Right renal pelvis (tissue), 4 donors: ENCODE results near the gene OR6Q1. TPM values are rescaled to one million over a fixed set of nuclear protein-coding genes. Genes with fewer than 3 reads are reported as not detected.

Experiments
- DNase-seq, 4 donors: peaks; one replicate each; pipeline ENCODE4 v3.0.0-alpha.2; 2013; ENCODE audit warnings: low read depth in 4 of 4, low spot score in 3 of 4, missing footprints in 1 of 4
- polyA plus RNA-seq, 4 donors: library from polyadenylated mRNA; unstranded; fragments of 120-200 nt; gene quantifications; one replicate each; pipeline ENCODE4 v1.2.1, GENCODE V29; 2013; ENCODE audit not compliant: insufficient read length in 4 of 4

OR6Q1 gene
- polyA plus RNA-seq, 4 donors = not detected

GRCh38 chr11:58055806-58056401 is 25.2 kb downstream of the OR6Q1 start:
- DNase-seq = no peak

GRCh38 chr11:58057481-58057880 is 26.7 kb downstream of the OR6Q1 start:
- no peak for DNase-seq

- DNase-seq = no peak
Measured at GRCh38 chr11:58058276-58059006, 27.7 kb downstream of the OR6Q1 start.

GRCh38 chr11:58059007-58059350 is 28.2 kb downstream of the OR6Q1 start:
- no peak for DNase-seq

- DNase-seq = no peak
Measured at GRCh38 chr11:58060535-58060934, 29.8 kb downstream of the OR6Q1 start.

DNA sequence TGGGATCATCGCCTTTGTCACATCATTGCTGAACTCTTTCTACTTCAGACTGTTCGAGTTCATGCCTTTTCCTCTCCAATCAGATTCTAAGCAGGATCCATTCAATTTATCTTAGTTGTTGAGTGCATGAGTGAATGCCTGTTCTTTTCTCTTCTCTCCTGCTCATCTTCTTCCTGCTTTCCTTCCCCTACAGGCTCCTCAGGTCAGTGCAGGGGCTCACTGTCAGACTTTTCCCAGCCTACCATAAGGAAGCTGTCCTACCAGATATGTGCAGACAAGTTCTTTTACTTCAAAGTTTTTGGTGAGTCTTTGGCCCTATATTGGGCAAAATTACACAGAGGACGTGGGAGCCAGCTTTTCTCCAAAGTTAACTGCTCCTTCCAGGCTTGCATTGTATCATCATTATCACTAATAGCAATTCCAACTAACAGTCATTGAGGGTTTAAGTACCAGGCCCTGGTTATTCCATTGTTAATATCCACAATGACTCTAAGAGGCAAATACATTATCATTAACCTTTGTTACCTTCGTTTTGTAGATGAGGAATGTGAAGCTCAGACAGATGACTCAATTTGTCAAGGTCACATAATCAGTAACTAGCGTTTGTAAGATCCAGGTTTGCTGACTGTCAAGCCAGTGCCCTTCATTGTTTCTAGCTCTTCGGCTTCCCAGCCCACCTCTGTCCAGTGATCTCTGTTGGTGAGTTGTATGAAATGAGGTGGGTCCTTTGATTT is 30.4 kb downstream of the OR6Q1 start:
- no peak for DNase-seq

GRCh38 chr11:58061813-58062212 is 31.1 kb downstream of the OR6Q1 start:
- no peak for DNase-seq

DNA sequence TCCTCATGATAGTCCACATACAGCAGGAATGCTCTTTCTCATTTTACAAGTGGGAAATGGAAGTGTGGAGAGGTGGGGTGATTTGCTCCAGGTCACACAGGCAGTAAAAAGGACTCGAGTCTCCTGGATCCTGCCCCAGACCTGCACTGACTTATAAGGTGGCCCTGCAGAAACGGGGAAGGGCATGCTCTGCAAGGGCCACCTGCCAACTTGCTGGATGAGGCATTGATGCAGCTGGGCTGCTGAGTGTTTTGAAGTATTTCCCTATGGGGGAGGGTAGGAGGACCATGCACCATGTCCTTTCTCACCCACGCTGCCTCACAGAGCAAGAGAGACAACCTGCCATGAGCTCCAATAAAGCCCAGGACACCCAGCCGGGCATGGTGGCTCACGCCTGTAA is 36.9 kb downstream of the OR6Q1 start:
- no peak for DNase-seq

- DNase-seq = no peak
Measured at GRCh38 chr11:58068655-58069054, 37.9 kb downstream of the OR6Q1 start.

GRCh38 chr11:58070585-58070984 is 39.8 kb downstream of the OR6Q1 start:
- DNase-seq = no peak

DNA sequence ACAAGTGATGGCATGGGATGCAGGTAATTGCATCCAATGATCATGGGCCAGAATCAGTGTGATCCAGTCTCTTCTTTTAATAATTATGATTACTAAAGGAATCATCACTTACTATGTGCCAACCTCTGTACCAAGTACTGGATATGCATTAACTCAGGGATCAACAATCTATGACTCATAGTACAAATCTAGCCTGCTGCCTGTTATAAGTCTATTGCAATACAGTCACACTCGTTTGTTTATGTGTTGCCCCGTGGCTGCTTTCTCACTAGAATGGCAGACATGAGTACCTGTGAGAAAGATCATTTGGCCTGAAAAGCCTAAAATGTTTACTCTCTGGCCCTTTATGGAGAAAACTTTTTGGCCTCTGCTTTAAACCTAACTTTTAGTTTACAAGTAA is 45.0 kb downstream of the OR6Q1 start:
- DNase-seq = no peak

Other genes with a start within 250 kb of the OR6Q1 start
- gene OR9Q1, start 7.1 kb upstream of the OR6Q1 start, polyA plus RNA-seq = not detected
- gene OR9I1, start 94.6 kb downstream of the OR6Q1 start, polyA plus RNA-seq = not detected
- gene OR9Q2, start 158.1 kb downstream of the OR6Q1 start, polyA plus RNA-seq = not detected
- not detected for gene OR1S2, start 173.2 kb downstream of the OR6Q1 start, polyA plus RNA-seq
- gene OR1S1, start 181.8 kb downstream of the OR6Q1 start, polyA plus RNA-seq = not detected
- gene OR10Q1, start 198.0 kb downstream of the OR6Q1 start, polyA plus RNA-seq = not detected
- not detected for gene OR10W1, start 237.3 kb downstream of the OR6Q1 start, polyA plus RNA-seq